H1 (cell line): ENCODE data around the gene CTNNBL1.

Experiments
- BACH1 ChIP-seq: IDR thresholded peaks from 2 replicates; pipeline ENCODE4 v1.6.1; 2012; ENCODE audit warnings: low read length, improper control_type of control experiment
- CTCF ChIP-seq, 3 experiments: IDR thresholded peaks; 1 replicate in 2 of 3; 2 replicates in 1 of 3; pipeline versions ENCODE4 v1.5.1 to v1.6.1; 2011; ENCODE audit warnings: low read length in 3 of 3, mild to moderate bottlenecking in 3 of 3, inconsistent platforms in 2 of 3, low read depth in 1 of 3, moderate library complexity in 1 of 3; ENCODE audit not compliant: insufficient read depth in 1 of 3; ENCODE audit errors: control extremely low read depth in 1 of 3
- EP300 ChIP-seq, 2 experiments: IDR thresholded peaks; 1 replicate in 1 of 2; 2 replicates in 1 of 2; pipeline ENCODE4 v1.6.1; 2011 to 2012; ENCODE audit warnings: low read depth in 2 of 2, low read length in 2 of 2, mild to moderate bottlenecking in 2 of 2, borderline replicate concordance in 1 of 2, inconsistent platforms in 1 of 2, moderate library complexity in 1 of 2
- JUN ChIP-seq: IDR thresholded peaks from 2 replicates; pipeline ENCODE4 v1.6.1; 2011; ENCODE audit warnings: low read depth, mild to moderate bottlenecking, improper control_type of control experiment, low read length
- RAD21 ChIP-seq, 2 experiments: IDR thresholded peaks in 1 of 2; conservative IDR thresholded peaks in 1 of 2; 2 replicates each; pipeline ENCODE4 v1.6.1; 2011; ENCODE audit warnings: low read depth in 2 of 2, low read length in 2 of 2, improper control_type of control experiment in 1 of 2, inconsistent platforms in 1 of 2, mild to moderate bottlenecking in 1 of 2, moderate library complexity in 1 of 2
- RBBP5 ChIP-seq: IDR thresholded peaks from 2 replicates; pipeline ENCODE4 v1.7.1; 2012; ENCODE audit warnings: low read depth, mild to moderate bottlenecking, inconsistent platforms, low read length, moderate library complexity, borderline replicate concordance
- RFX5 ChIP-seq: IDR thresholded peaks from 2 replicates; pipeline ENCODE4 v1.6.1; 2011; ENCODE audit warnings: low read depth, low read length, improper control_type of control experiment, borderline replicate concordance
- RNF2 ChIP-seq: fragments of 200-900, 300-1000 bp; sonication (generic); IDR thresholded peaks from 2 replicates; pipeline ENCODE4 v1.7.1; 2016; ENCODE audit warnings: borderline replicate concordance, low read depth, mild to moderate bottlenecking, antibody characterized with exemption, low read length; ENCODE audit not compliant: poor library complexity, severe bottlenecking; ENCODE audit errors: missing control alignments
- SIX5 ChIP-seq: IDR thresholded peaks from 2 replicates; pipeline ENCODE4 v1.6.1; 2011; ENCODE audit warnings: mild to moderate bottlenecking, low read depth, low read length
- SP1 ChIP-seq: IDR thresholded peaks from 2 replicates; pipeline ENCODE4 v1.6.1; 2011; ENCODE audit warnings: low read depth, low read length
- TAF1 ChIP-seq: IDR thresholded peaks from 2 replicates; pipeline ENCODE4 v1.6.1; 2011; ENCODE audit warnings: mild to moderate bottlenecking, low read depth, low read length
- TEAD4 ChIP-seq: IDR thresholded peaks from 2 replicates; pipeline ENCODE4 v1.6.1; 2012; ENCODE audit warnings: low read depth, low read length, inconsistent platforms, mixed read lengths

DNA sequence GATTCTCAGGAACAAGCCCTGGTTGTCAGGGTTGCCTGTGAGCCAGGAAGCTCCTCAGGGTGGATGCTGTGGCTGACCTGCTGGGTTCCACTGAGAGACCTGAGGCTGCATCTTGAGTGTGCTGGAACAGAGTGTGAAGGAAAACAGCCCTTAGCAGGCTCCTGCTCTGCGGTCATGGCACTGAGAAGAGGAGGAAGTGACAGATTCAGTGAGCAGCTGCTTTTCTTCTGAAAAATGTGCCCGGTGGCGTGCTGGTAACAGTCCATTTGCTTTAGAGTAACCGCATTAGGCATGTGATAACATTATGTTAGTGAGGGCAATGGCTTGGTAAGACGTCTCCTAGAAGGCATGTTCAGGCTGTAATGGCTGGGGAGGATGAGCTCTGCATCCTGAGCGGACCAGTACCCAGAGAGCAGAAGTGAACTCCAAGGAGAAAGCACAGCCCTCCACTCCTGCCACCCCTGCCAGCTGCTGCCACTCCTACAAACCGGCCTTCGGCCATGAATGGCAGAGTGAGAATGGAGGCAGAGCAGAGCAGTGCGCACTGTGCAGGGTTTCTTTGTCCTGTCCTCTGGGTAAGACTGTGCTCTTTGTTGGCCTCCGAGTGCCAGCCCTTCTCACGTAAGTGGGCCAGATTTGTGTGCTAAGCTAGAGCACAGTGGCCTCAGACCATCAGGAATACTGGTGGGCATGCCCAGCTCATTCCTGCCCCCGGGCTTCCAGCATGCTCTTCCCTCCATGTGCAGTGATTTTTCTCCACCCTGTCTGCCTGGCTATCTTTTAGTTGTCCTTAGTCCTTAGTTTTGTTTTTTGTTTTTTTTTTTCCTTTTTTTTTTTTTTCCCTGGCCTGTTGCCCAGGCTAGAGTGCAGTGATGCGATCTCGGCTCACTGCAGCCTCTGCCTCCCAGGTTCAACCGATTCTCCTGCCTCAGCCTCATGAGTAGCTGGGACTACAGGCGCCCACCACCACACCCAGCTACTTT, 111.0 kb downstream of the CTNNBL1 start:
- TF ChIP-seq CTCF (IDR thresholded peaks at IDR 0.05; ENCODE audit: control extremely low read depth in 1 of 3, insufficient read depth in 1 of 3, low read depth in 1 of 3, low read length in 3 of 3) (no peak), SP1 (no peak), JUN (no peak), TEAD4 (no peak), RBBP5 (no peak), RFX5 (no peak), RAD21 (IDR thresholded peaks at IDR 0.05 in 1 of 2, conservative IDR thresholded peaks at IDR 0.05 in 1 of 2; ENCODE audit: low read depth in 2 of 2, low read length in 2 of 2) (no peak), SIX5 (no peak), RNF2 (no peak), EP300 (IDR thresholded peaks at IDR 0.05; ENCODE audit: borderline replicate concordance in 1 of 2, low read depth in 2 of 2, low read length in 2 of 2) (no peak), TAF1 (no peak), BACH1 (no peak)
